ENCODE measurements around the gene KRTAP5-11.
"Not testable (repeated sequence)": the region's sequence is repeated elsewhere in the genome, so short reads cannot be mapped to it uniquely, and the experiment has no call there.

Gene KRTAP5-11

DNA sequence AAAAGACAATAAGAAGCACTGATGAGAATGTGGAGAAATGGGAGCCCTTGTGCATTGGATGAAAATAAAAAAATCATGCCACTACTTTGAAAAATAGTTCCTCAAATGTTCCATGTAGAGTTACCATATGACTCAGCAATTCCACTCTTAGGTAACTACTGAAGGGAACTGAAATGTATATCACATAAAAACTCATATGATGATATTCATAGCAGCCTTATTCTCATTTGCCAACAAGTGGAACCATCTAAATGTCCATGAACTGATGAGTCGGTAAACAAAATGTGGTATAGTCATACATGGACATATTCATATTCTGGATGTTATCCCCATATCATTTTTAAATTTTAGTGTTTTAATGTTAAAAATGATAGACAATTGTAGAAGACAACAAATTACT lies 31.0 kb downstream of the KRTAP5-11 start:
- H3K27ac ChIP-seq (ENCODE audit: low read depth, low read length): no peak overlapping the region
- H3K4me1 ChIP-seq (ENCODE audit: insufficient read depth, low read length): no peaks in the 10 kb centered on the region
- no CpG with 5 or more reads among the region's 1 CpG for WGBS
- no peaks in the 10 kb centered on the region for H3K36me3 ChIP-seq (ENCODE audit: insufficient read depth, low read length)
- no peak overlapping the region for H3K4me3 ChIP-seq (ENCODE audit: low read length)
- H3K27me3 ChIP-seq (ENCODE audit: insufficient read depth, low read length): no peaks in the 10 kb centered on the region
- no peak overlapping the region for H3K9ac ChIP-seq (ENCODE audit: low read depth, low read length)
- no peaks in the 10 kb centered on the region for H3K9me3 ChIP-seq (ENCODE audit: insufficient read depth, low read depth, low read length)

DNA sequence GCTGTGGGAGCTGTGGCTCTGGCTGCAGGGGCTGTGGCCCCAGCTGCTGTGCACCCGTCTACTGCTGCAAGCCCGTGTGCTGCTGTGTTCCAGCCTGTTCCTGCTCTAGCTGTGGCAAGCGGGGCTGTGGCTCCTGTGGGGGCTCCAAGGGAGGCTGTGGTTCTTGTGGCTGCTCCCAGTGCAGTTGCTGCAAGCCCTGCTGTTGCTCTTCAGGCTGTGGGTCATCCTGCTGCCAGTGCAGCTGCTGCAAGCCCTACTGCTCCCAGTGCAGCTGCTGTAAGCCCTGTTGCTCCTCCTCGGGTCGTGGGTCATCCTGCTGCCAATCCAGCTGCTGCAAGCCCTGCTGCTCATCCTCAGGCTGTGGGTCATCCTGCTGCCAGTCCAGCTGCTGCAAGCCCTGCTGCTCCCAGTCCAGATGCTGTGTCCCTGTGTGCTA lies 33.9 kb downstream of the KRTAP5-11 start:
- WGBS: 88% methylated on average over 5 of the region's 5 CpGs
- H3K9ac ChIP-seq (ENCODE audit: low read depth, low read length): no peak overlapping the region
- H3K27ac ChIP-seq (ENCODE audit: low read depth, low read length): no peak overlapping the region
- no peaks in the 10 kb centered on the region; the same call in 1 of the 2 replicates for H3K27me3 ChIP-seq (ENCODE audit: insufficient read depth, low read length)
- no peaks in the 10 kb centered on the region for H3K36me3 ChIP-seq (ENCODE audit: insufficient read depth, low read length)
- no peaks in the 10 kb centered on the region for H3K9me3 ChIP-seq (ENCODE audit: insufficient read depth, low read depth, low read length)
- no peak overlapping the region for H3K4me3 ChIP-seq (ENCODE audit: low read length)
- peaks cover 5% of the 10 kb centered on the region; the same call in 1 of the 2 replicates for H3K4me1 ChIP-seq (ENCODE audit: insufficient read depth, low read length)

DNA sequence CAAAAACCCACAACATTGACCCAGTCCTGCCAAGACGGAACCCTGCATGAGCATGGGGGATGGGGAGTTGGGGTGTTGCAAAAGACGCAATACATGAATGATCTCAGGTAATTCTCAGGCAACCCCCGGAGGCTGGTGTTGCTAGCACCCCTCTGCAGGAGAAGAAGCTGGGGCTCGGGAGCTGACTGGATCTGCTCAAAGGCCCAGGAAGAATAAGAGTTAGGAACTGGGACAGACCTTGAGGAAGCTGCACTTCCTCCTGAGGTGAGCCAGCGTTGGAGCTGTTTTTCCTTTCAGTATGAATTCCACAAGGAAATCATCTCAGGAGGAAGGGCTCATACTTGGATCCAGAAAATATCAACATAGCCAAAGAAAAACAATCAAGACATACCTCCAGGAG lies 34.6 kb downstream of the KRTAP5-11 start, which contains the start of gene KRTAP5-9:
KRTAP5-9 (plus strand) TSS at position 301 of the 400 bp plus-strand sequence. CDS start 238 bp downstream, outside the sequence.
- H3K27ac ChIP-seq (ENCODE audit: low read depth, low read length): no peak within 1 kb of the TSS
- 89% methylated on average over 5 of the region's 5 CpGs for WGBS

DNA sequence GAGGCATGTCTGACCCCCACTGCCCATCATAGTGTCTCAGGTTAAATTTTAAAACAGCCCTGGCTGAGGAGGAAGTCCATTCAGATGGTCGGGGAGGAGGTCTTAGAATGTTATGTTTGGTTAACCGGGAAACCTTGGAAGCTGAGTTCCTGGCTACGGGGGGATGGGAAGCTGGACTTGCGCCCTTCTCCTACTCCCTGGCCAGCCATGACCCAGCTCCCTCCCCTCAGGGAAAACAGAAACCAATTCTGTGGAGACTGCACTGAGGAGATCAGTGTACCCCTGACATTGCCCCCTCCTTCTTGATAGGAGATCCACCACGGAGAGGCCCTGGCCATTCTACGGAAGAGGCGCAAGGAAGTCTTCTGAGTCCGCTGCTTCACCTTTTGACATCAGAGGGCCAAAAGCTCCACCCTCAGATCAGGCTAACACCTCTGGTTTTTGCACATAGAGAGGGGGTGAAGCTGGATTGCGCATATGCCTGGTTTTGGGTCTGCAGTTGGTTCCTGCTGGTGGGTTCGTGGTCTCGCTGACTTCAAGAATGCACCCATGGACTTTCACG lies 37.2 kb downstream of the KRTAP5-11 start:
- no peaks in the 10 kb centered on the region; the same call in 1 of the 2 replicates for H3K27me3 ChIP-seq (ENCODE audit: insufficient read depth, low read length)
- no peak overlapping the region for H3K27ac ChIP-seq (ENCODE audit: low read depth, low read length)
- H3K9ac ChIP-seq (ENCODE audit: low read depth, low read length): no peak overlapping the region
- no peaks in the 10 kb centered on the region for H3K36me3 ChIP-seq (ENCODE audit: insufficient read depth, low read length)
- peaks cover 7% of the 10 kb centered on the region; the same call in 1 of the 2 replicates for H3K4me1 ChIP-seq (ENCODE audit: insufficient read depth, low read length)
- WGBS: 94% methylated on average over 12 of the region's 12 CpGs
- no peaks in the 10 kb centered on the region for H3K9me3 ChIP-seq (ENCODE audit: insufficient read depth, low read depth, low read length)
- no peak overlapping the region for H3K4me3 ChIP-seq (ENCODE audit: low read length)

More for the DNA sequence above, 34.6 kb downstream of the KRTAP5-11 start, which contains the start of gene KRTAP5-9:
- Histone ChIP-seq H3K9ac (ENCODE audit: low read depth, low read length) (no peak within 1 kb of the TSS), H3K27me3 (ENCODE audit: insufficient read depth, low read length) (no peaks in the 10 kb centered on the region; the same call in 1 of the 2 replicates), H3K9me3 (ENCODE audit: insufficient read depth, low read depth, low read length) (no peaks in the 10 kb centered on the region), H3K4me3 (ENCODE audit: low read length) (no peak within 1 kb of the TSS), H3K4me1 (ENCODE audit: insufficient read depth, low read length) (peaks cover 7% of the 10 kb centered on the region; the same call in 1 of the 2 replicates), H3K36me3 (ENCODE audit: insufficient read depth, low read length) (no peaks in the 10 kb centered on the region)

DNA sequence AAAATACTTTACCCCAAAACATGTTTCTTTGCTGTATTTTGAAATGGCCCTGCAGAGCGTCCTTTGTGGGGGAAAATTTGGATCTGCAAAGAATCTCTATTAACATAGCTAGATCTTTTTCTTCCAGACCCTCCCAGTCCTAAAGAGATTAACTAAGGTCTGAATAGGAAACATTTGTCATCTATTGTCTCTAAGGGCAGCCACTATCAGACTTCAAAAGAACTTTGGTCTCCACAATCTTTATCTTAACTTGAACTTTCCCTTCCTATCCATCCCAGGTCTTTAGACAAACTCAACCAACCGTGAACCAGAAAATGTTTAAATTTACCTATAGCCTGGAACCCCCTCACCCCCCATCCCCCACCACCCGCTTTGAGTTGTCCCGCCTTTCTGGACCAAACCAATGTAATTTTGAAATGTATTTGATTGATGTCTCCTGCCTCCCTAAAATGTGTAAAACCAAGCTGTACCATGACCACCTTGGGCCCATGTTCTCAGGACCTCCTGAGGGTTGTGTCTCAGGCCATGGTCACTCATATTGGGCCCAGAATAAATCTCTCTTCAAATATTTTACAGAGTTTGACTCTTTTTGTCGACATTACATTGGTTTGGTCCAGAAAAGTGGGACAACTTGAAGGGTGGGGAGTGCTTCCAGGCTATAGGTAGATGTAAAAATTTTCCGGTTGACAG lies 38.0 kb downstream of the KRTAP5-11 start:
- H3K27me3 ChIP-seq (ENCODE audit: insufficient read depth, low read length): no peaks in the 10 kb centered on the region; the same call in 1 of the 2 replicates
- no peak overlapping the region for H3K4me3 ChIP-seq (ENCODE audit: low read length)
- H3K36me3 ChIP-seq (ENCODE audit: insufficient read depth, low read length): no peaks in the 10 kb centered on the region
- no peak overlapping the region for H3K9ac ChIP-seq (ENCODE audit: low read depth, low read length)
- H3K4me1 ChIP-seq (ENCODE audit: insufficient read depth, low read length): peaks cover 7% of the 10 kb centered on the region; the same call in 1 of the 2 replicates
- 53% methylated on average over 4 of the region's 6 CpGs for WGBS
- no peaks in the 10 kb centered on the region for H3K9me3 ChIP-seq (ENCODE audit: insufficient read depth, low read depth, low read length)
- H3K27ac ChIP-seq (ENCODE audit: low read depth, low read length): no peak overlapping the region

DNA sequence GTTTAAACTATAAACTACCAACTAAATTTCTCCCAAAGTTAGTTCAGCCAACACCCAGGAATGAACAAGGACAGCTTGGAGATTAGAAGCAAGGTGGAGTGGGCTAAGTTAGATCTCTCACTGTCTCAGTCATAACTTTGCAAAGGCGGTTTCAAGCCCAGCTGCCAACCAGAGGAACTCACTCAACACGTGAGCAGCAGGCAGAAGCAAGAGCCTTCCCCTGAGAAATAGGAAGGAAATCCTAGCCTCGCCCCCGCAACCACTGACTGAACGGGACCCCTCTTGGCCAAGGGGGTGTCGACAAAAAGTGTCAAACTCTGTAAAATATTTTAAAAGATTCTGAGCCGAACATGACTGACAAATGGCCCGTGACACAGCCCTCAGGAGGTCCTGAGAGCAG lies 38.8 kb downstream of the KRTAP5-11 start:
- Histone ChIP-seq H3K27me3 (ENCODE audit: insufficient read depth, low read length) (no peaks in the 10 kb centered on the region; the same call in 1 of the 2 replicates), H3K27ac (ENCODE audit: low read depth, low read length) (no peak overlapping the region)

DNA sequence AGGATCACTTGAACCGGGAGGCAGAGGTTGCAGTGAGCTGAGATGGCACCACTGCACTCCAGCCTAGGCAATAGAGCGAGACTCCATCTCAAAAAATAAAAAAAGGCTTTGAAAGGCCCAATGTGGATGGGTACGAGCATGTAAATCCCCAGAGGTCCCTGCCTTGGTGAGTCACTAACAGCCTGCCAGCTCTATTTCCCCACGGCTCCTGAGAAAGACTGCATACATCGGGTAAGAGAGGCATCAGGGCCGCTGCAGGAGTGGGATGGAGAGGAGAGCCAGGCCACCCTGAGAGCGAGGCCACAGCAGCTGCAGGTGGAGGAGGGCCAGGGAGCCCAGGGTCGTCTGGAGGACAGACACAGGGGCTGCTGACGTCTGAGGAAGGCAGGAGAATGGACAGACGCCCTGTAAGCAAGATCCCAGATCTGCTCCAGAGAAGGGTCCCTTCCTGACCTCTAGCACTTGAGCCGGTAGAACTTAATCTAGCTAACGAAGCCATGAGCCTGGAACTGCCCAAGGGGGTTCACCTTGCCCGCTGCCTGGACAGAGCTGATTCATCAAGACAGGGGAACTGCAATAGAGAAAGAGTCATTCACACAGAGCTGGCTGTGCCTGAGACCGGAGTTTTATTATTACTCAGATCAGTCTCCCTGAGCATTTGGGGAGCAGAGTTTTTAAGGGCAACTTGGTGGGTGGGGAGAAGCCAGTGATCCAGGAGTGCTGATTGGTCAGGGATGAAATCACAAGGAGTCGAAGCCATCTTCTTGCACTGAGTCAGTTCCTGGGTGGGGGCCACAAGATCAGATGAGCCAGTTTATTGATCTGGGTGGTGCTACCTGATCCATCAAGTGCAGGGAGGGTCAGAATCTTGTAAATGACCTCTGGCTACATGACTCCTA lies 39.5 kb downstream of the KRTAP5-11 start:
- no peaks in the 10 kb centered on the region for H3K9me3 ChIP-seq (ENCODE audit: insufficient read depth, low read depth, low read length)
- 87% methylated on average over 15 of the region's 15 CpGs for WGBS
- H3K9ac ChIP-seq (ENCODE audit: low read depth, low read length): no peak overlapping the region
- no peaks in the 10 kb centered on the region; the same call in 1 of the 2 replicates for H3K27me3 ChIP-seq (ENCODE audit: insufficient read depth, low read length)
- no peaks in the 10 kb centered on the region for H3K36me3 ChIP-seq (ENCODE audit: insufficient read depth, low read length)
- H3K27ac ChIP-seq (ENCODE audit: low read depth, low read length): no peak overlapping the region
- peaks cover 7% of the 10 kb centered on the region; the same call in 1 of the 2 replicates for H3K4me1 ChIP-seq (ENCODE audit: insufficient read depth, low read length)
- H3K4me3 ChIP-seq (ENCODE audit: low read length): no peak overlapping the region

More for the DNA sequence above, 38.8 kb downstream of the KRTAP5-11 start:
- no peak overlapping the region for H3K4me3 ChIP-seq (ENCODE audit: low read length)
- H3K4me1 ChIP-seq (ENCODE audit: insufficient read depth, low read length): peaks cover 7% of the 10 kb centered on the region; the same call in 1 of the 2 replicates
- no peak overlapping the region for H3K9ac ChIP-seq (ENCODE audit: low read depth, low read length)
- 79% methylated on average over 8 of the region's 8 CpGs for WGBS
- H3K36me3 ChIP-seq (ENCODE audit: insufficient read depth, low read length): no peaks in the 10 kb centered on the region
- H3K9me3 ChIP-seq (ENCODE audit: insufficient read depth, low read depth, low read length): no peaks in the 10 kb centered on the region

DNA sequence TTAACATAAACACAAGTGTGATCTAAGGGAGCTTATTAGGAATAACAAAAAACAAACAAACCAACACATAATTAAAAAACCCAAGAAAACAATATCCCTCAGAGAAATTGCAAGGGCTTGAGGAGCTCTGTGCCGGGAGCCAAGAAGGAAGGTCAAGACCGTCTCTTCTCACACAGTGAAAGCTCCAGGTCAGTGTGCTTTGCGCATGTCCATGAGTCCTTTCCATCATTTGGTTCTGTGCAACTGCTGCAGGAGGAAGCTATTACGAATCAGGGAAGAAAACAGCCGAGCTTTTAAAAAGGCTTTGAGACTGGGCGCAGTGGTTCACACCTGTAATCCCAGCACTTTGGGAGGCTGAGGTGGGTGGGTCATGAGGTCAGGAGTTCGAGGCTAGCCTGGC lies 40.3 kb downstream of the KRTAP5-11 start:
- Histone ChIP-seq H3K27me3 (ENCODE audit: insufficient read depth, low read length) (no peaks in the 10 kb centered on the region; the same call in 1 of the 2 replicates), H3K4me3 (ENCODE audit: low read length) (no peak overlapping the region), H3K4me1 (ENCODE audit: insufficient read depth, low read length) (peaks cover 7% of the 10 kb centered on the region; the same call in 1 of the 2 replicates), H3K36me3 (ENCODE audit: insufficient read depth, low read length) (no peaks in the 10 kb centered on the region), H3K9me3 (ENCODE audit: insufficient read depth, low read depth, low read length) (no peaks in the 10 kb centered on the region), H3K9ac (ENCODE audit: low read depth, low read length) (no peak overlapping the region), H3K27ac (ENCODE audit: low read depth, low read length) (no peak overlapping the region)
- WGBS: 90% methylated on average over 7 of the region's 7 CpGs

DNA sequence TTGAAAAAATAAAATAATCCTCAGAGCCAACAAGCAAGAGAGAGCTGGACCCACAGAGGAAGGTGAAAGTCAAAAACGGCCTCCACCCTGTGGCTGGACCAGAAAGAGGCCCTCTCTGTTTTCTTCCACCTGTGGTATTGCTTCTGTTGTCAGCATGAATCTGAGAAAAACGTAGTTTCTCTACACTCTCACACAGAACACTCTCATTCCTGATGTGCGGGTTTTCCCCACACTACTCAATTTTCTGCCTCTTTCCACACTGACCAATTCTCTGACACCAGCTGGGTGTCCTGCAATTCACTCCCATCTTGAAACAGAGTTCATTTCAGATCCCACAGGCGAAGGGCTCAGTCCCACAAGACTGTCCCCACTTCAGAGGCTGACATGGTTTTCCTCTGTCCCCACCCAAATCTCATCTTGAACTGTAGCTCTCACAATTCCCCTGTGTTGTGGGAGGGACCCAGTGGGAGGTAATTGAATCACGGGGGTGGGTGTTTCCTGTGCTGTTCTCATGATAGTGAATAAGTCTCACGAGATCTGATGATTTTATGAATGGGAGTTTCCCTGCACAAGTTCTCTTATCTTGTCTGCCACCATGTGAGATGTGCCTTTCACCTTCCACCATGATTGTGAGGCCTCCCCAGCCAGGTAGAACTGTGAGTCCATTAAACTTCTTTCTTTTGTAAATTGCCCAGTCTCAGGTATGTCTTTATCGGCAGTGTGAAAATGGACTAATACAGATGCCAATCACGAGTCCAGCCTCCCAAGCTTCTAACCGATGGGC lies 42.0 kb downstream of the KRTAP5-11 start:
- not testable (repeated sequence) for H3K9ac ChIP-seq (ENCODE audit: low read depth, low read length); H3K4me3 ChIP-seq (ENCODE audit: low read length); H3K36me3 ChIP-seq (ENCODE audit: insufficient read depth, low read length); H3K27ac ChIP-seq (ENCODE audit: low read depth, low read length); H3K9me3 ChIP-seq (ENCODE audit: insufficient read depth, low read depth, low read length); H3K27me3 ChIP-seq (ENCODE audit: insufficient read depth, low read length); H3K4me1 ChIP-seq (ENCODE audit: insufficient read depth, low read length)
- WGBS: 92% methylated on average over 9 of the region's 9 CpGs

DNA sequence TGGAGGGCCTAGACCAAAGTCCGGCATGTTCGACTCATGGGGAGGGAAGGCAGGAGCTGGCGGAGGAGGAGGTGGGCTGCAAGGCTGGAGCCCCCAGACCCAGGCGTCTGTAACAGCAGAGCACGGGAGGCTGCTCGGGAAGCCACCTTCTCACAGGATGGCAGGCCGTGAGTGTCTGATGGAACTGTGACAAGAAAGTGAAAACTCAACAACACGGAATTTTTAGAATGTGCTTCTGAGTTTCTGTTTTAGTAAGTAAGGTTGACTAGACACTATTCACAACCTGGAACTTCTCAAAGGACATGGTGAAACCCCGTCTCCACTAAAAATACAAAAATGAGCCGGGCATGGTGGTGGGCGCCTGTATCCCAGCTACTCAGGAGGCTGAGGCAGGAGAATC lies 42.7 kb downstream of the KRTAP5-11 start:
- not testable (repeated sequence) for H3K9ac ChIP-seq (ENCODE audit: low read depth, low read length); H3K27me3 ChIP-seq (ENCODE audit: insufficient read depth, low read length); H3K36me3 ChIP-seq (ENCODE audit: insufficient read depth, low read length); H3K27ac ChIP-seq (ENCODE audit: low read depth, low read length); H3K4me3 ChIP-seq (ENCODE audit: low read length); H3K9me3 ChIP-seq (ENCODE audit: insufficient read depth, low read depth, low read length); H3K4me1 ChIP-seq (ENCODE audit: insufficient read depth, low read length)
- WGBS: 95% methylated on average over 11 of the region's 11 CpGs
